Measurements from ENCODE around the gene BBS9. TPM values are rescaled to one million over a fixed set of nuclear protein-coding genes. Genes with fewer than 3 reads are reported as not detected.

BBS9 gene
- total and polyA plus RNA-seq, 8 donors: 2.6 to 10.8 (median 6.0) TPM

DNA sequence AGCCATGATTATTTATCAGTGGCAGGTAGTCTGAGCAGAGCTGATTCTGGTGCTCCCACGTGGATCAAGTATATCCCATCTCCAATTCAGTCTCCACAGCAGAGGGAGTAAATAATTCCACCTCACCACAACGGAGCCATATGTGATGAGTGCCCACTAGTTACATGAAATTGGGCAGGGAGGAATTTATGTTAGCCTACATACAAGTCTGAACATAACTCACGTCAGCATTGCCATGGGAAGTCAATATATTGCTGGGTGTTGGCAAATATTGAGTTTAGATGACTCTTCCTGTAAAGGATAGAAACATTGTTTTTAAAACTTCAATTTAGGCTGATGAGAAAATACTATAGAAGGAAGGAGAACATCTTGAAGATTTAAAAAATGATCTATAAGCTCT lies 507.0 kb downstream of the BBS9 start:
- Histone ChIP-seq H3K4me3 (no peak overlapping the region), H3K27ac (no peak overlapping the region), H3K4me1 (no peaks in the 10 kb centered on the region), H3K36me3 (no peaks in the 10 kb centered on the region), H3K27me3 (no peaks in the 10 kb centered on the region), H3K9me3 (no peaks in the 10 kb centered on the region)
- WGBS, 2 donors: 80 to 87% methylated on average over 3 of the region's 3 CpGs
- DNase-seq (no peak), FAIRE-seq (no peak), ATAC-seq (no peak)
- intact Hi-C loops (cut with DNase I): no loop called here
- TF ChIP-seq, protein P1, sequence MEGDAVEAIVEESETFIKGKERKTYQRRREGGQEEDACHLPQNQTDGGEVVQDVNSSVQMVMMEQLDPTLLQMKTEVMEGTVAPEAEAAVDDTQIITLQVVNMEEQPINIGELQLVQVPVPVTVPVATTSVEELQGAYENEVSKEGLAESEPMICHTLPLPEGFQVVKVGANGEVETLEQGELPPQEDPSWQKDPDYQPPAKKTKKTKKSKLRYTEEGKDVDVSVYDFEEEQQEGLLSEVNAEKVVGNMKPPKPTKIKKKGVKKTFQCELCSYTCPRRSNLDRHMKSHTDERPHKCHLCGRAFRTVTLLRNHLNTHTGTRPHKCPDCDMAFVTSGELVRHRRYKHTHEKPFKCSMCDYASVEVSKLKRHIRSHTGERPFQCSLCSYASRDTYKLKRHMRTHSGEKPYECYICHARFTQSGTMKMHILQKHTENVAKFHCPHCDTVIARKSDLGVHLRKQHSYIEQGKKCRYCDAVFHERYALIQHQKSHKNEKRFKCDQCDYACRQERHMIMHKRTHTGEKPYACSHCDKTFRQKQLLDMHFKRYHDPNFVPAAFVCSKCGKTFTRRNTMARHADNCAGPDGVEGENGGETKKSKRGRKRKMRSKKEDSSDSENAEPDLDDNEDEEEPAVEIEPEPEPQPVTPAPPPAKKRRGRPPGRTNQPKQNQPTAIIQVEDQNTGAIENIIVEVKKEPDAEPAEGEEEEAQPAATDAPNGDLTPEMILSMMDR (IDR thresholded peaks at IDR 0.05): no peak

DNA sequence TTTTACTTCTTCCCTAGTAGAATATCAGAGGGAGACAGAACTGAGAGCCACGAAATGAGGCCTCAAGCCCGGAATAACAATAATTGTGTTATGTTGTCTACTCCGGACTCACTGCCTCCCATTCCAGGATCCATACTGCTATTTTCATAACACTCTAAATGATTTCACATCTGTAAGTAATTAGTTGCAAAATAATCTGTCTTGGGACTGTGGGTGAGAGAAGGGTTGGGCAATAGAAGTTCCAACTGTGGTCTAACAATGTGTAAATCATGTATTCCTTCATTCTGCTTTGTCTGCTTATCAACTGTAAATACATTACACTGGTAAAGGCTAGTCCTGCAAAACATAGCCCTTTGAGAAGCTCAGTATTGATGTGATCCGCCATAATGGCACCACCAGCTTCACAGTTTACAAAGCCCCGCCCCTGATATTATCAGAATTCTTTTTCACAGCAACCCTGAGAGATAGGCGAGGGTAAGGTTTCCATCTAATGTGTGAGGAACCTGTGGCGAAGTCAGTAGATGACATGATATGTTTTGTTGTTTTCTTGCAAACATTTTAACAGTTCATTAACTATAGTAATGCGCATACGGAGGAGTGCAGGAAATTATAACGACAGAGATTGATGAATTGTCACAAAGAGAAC lies 510.3 kb downstream of the BBS9 start:
- H3K4me1 ChIP-seq: no peaks in the 10 kb centered on the region
- no peak overlapping the region for H3K4me3 ChIP-seq
- FAIRE-seq: no peak
- no peaks in the 10 kb centered on the region for H3K36me3 ChIP-seq
- no peaks in the 10 kb centered on the region for H3K27me3 ChIP-seq
- no peak for DNase-seq
- ATAC-seq: no peak
- intact Hi-C loops (cut with DNase I): no loop called here
- 86 to 90% methylated on average over 10 of the region's 10 CpGs for WGBS, 2 donors
- TF ChIP-seq, protein P1 (IDR thresholded peaks at IDR 0.05): no peak
- H3K27ac ChIP-seq: no peak overlapping the region
- no peaks in the 10 kb centered on the region for H3K9me3 ChIP-seq

DNA sequence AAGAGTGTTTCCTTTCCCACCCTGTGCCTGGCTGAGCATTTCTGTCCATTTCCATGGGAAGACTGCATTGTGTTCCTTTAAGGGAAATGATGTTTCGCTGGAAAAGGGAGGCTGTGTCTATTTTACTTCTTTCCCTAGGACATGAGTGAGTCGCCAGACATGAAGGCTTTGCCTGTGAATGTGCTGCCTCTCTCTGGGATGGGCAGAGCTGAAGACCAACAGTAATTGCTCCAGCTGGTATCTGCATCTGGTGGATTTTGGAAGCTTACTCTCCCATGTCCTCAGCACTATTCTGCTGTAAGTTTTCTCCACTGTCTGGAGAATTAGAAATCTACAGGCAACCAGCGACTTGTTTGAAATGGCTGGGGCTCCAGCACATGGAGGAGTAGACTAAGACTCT lies 511.4 kb downstream of the BBS9 start:
- WGBS, 2 donors: 93 to 94% methylated on average over 3 of the region's 3 CpGs
- intact Hi-C loops (cut with DNase I): no loop called here
- no peaks in the 10 kb centered on the region for H3K9me3 ChIP-seq
- no peaks in the 10 kb centered on the region for H3K4me1 ChIP-seq
- H3K4me3 ChIP-seq: no peak overlapping the region
- TF ChIP-seq, protein P1 (IDR thresholded peaks at IDR 0.05): no peak
- DNase-seq (no peak), FAIRE-seq (no peak), ATAC-seq (no peak)
- no peak overlapping the region for H3K27ac ChIP-seq
- H3K27me3 ChIP-seq: no peaks in the 10 kb centered on the region
- no peaks in the 10 kb centered on the region for H3K36me3 ChIP-seq

DNA sequence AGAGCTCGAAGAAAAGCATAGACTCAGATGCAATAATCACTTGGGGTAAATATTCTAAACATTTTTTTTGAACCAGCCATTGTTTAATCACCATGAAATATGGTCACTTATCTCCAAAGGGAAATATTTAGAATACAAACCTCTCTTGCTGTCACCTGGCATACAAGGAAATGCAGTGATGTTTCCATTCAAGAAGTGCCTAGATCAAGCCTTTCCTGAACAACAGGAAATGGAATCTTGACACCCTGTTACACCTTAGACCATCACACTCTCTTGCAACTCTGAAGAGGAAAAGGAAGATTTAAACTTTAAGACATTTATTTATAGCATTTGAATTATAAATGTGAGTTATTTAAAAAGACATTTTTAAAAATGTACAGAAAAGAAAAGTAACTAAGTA lies 512.9 kb downstream of the BBS9 start:
- WGBS, 2 donors: 69 to 70% methylated on average over 1 of the region's 1 CpG
- intact Hi-C loops (cut with DNase I): no loop called here
- DNase-seq (no peak), FAIRE-seq (no peak), ATAC-seq (no peak)
- Histone ChIP-seq H3K9me3 (no peaks in the 10 kb centered on the region), H3K27ac (no peak overlapping the region), H3K27me3 (no peaks in the 10 kb centered on the region), H3K36me3 (no peaks in the 10 kb centered on the region), H3K4me3 (no peak overlapping the region), H3K4me1 (no peaks in the 10 kb centered on the region)
- TF ChIP-seq, protein P1 (IDR thresholded peaks at IDR 0.05): no peak

DNA sequence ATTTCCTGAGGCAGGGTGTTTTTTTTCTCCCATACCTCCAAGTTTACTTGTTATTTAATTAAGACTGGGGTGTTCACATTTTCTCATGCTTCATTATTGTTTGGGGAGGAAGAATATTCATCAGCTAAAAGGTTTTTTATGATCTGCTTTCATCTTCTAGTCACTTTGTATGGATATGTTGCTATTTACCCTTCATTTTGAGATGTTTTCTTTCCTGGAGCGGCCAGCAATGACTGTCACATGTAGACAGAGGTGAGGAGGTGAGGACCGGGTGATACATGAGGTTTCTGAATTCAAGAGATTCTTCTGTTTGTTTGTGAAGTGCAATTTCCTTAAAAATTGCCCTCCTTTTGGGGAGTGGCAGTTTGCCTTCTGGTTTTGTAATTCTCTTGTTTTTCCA lies 514.2 kb downstream of the BBS9 start:
- 85 to 95% methylated on average over 2 of the region's 2 CpGs for whole genome bisulfite sequencing, 2 donors
- Histone ChIP-seq H3K27me3 (no peaks in the 10 kb centered on the region), H3K4me3 (no peak overlapping the region), H3K36me3 (no peaks in the 10 kb centered on the region), H3K9me3 (no peaks in the 10 kb centered on the region), H3K4me1 (no peaks in the 10 kb centered on the region), H3K27ac (no peak overlapping the region)
- no peak for FAIRE-seq
- TF ChIP-seq, protein P1 (IDR thresholded peaks at IDR 0.05): no peak
- no peak for DNase-seq
- intact Hi-C loops (cut with DNase I): no loop called here
- no peak for ATAC-seq

Measured in pancreas (tissue), 10 donors.